SKM-1 (cell line): ENCODE measurements around the gene SETD6.
"Not testable (repeated sequence)": the region's sequence is repeated elsewhere in the genome, so short reads cannot be mapped to it uniquely, and the experiment has no call there.

Experiments used
- DNase-seq: peaks from one replicate; lab custom pipeline; 2025; ENCODE audit not compliant: unreplicated experiment; lab: John Stamatoyannopoulos, UW

Gene SETD6

DNA sequence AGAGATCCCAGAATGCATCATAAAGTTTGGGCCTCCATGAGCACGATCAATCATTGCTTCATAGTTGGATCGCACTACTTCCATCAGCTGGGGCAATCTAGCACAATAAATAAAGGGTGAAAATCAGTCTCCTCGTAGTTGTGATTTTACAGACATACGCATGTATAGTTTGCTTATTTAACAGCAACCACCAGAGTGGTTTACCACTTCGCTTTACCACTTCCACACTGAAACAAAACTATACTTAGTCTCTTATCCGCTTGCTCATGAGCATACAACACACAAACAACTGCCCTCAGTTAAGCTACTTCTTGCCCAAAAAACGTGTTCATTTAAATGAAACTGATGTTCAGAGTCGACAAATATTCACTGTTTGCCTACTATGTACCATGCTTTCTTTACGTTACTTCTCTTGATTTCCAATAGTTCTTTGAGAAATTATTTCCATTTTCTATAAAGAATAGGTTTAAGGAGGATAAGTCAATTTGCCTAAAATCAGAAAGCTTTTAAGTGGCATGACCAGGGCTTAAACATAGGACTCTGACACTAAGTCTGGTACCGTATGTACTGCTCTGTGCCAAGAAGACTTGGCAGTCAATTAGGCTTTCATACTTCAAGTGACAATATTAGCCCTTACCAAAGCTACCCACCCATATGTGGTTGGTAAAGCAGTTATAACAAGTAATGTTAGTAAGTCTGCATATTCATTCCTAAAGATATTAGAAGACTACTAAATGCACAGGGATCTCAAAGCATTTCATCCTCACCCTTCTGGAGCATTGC is 22.0 kb downstream of the SETD6 start:
- no peak for DNase-seq

DNA sequence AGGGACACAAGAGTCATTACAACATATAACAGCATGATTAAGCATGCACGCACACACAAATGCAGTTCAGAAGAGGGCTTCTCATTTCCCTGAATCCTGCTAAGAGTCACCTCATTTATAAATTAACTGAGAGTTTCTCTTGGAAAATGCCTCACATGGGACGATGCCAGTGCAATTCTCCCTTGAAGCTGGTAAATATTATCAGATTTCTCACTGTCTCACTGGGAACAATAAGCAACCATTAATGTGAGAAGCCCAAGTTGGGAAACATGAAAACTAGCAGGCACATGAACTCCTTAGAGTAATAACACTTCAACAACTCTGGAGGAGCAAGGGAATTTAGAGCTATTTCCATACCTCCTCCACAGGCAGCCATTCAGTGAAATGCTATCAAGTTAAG is 26.4 kb downstream of the SETD6 start:
- DNase-seq, result no peak

GRCh38 chr16:58542291-58542690 is 27.0 kb downstream of the SETD6 start:
- DNase-seq, result no peak

- DNase-seq, result no peak
These were observed 28.4 kb downstream of the SETD6 start for GRCh38 chr16:58543685-58544084.

DNA sequence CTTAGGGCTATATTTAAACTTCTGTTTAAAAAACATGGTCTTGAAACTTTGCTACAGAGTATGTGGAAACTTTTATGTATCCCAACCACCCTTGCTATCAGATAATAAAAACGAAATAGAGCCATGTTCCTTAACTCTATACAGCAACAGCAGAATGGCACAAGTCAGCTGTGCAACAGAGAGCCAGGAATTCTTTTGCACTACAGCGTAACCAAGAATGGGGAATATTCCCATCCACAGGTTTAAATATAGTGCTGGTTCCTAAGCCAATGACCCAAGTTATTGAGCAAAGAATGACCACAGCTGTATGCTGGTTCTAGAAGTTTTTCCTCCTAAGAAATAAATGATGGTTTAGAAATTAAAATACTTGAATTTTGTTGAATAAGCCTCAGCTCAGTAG is 33.1 kb downstream of the SETD6 start:
- DNase-seq, result no peak

DNA sequence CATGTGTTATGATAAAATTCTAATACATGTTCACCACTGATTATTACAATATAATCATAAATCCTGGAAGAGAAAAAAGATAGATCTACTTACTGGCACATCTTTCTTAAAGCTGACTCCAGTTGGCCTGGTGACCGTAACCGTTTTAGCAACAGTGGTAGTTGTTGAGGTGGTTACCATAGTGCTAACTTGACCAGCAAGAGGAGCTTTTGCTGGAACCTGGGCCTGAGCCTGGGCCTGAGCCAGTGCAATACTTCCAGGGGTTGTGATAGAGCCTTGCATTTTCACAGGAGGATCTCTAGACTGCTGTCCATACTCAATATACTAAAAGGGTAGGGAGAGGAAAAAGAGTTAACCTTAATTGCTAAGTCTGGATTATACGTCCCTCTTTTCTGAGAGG is 36.2 kb downstream of the SETD6 start:
- no peak for DNase-seq

GRCh38 chr16:58556678-58557077 is 41.4 kb downstream of the SETD6 start:
- no peak for DNase-seq

GRCh38 chr16:58563235-58563634 is 47.9 kb downstream of the SETD6 start:
- no peak for DNase-seq

- DNase-seq, result no peak
These were observed 48.5 kb downstream of the SETD6 start for GRCh38 chr16:58563775-58564174.

DNA sequence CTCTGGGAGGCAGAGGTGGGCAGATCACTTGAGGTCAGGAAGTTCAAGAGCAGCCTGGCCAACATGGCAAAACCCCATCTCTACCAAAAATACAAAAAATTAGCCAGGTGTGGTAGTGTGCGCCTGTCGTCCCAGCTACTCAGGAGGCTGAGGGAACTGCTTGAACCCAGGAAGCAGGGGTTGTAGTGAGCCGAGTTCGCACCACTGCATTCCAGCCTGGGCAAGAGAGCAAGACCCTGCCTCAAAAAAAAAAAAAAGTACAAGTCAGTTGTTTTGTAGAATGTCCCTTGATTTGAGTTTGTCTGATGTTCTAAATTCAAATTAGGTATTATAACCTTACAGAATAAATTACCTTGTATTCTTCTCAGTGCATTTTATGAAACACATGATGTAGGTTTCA is 50.4 kb downstream of the SETD6 start:
- DNase-seq, result not testable (repeated sequence)
